ENCODE results near the gene SLC35F4.

DNA sequence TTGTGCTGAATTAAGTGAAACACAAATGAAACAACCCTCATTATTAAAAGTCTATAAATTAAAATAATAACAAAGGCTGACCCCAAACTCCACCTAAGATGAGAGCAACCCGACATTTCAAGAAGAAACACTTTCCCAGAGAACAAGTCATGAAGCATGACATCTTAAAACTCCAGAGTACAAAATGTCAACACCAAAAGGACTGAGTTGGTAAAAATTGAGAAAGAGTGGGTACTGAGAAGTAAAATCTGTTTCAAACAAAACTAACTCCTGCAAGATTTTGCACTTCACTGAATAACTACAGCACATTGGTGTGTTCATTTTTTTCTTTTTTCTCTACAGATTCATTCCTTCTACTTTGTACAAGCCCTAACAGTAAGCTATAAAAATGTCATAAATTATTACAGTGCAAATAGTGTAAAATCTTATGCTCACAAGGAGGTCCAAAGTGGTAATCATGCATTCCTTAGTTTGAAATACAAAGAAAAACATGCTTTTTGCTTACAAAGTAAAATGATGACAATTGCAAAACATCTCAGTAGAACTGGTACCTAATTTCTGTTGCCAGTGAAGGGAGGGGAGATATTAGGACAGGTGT lies 31.8 kb downstream of the SLC35F4 start:
- TF ChIP-seq CTCF (IDR thresholded peaks at IDR 0.05): no peak
- no peak for TF ChIP-seq EZH2 (IDR thresholded peaks at IDR 0.05; ENCODE audit: borderline replicate concordance, insufficient read depth, low read depth, low read length, poor library complexity, severe bottlenecking)
